Measurements from ENCODE around the gene GOLGA5.
"Not testable (repeated sequence)": the region's sequence is repeated elsewhere in the genome, so short reads cannot be mapped to it uniquely, and the experiment has no call there.

GOLGA5 gene

GRCh38 chr14:92778868-92779565 is 15.1 kb upstream of the GOLGA5 start:
- peak in 1 of 3 experiments; percentile 15 for DNase-seq

- DNase-seq, result no peak
Observed at GRCh38 chr14:92780444-92781232, 13.5 kb upstream of the GOLGA5 start.

- DNase-seq, result no peak
Observed at GRCh38 chr14:92781350-92781749, 12.8 kb upstream of the GOLGA5 start.

- DNase-seq, result peak; percentile 62 to 87 (median 65)
Observed at GRCh38 chr14:92783813-92784431, 10.2 kb upstream of the GOLGA5 start.

GRCh38 chr14:92785667-92786426 is 8.3 kb upstream of the GOLGA5 start:
- no peak for DNase-seq

GRCh38 chr14:92786427-92786756 is 7.7 kb upstream of the GOLGA5 start:
- DNase-seq, result no peak

GRCh38 chr14:92787554-92787953 is 6.6 kb upstream of the GOLGA5 start:
- no peak for DNase-seq

GRCh38 chr14:92789457-92790089 is 4.5 kb upstream of the GOLGA5 start:
- no peak for DNase-seq

GRCh38 chr14:92792885-92793284 is 1.2 kb upstream of the GOLGA5 start:
- DNase-seq, result peak in 2 of 3 experiments; percentile 29 to 70

- DNase-seq, result peak in 2 of 3 experiments; percentile 62 to 66
Observed at GRCh38 chr14:92794547-92794941, 439 bp downstream of the GOLGA5 start.

GRCh38 chr14:92794961-92795360 is 856 bp downstream of the GOLGA5 start:
- no peak for DNase-seq

GRCh38 chr14:92797935-92798653 is 4.0 kb downstream of the GOLGA5 start:
- DNase-seq, result no peak

- DNase-seq, result no peak
Observed at GRCh38 chr14:92798811-92799210, 4.7 kb downstream of the GOLGA5 start.

- DNase-seq, result no peak
Observed at GRCh38 chr14:92800012-92800411, 5.9 kb downstream of the GOLGA5 start.

GRCh38 chr14:92800525-92800924 is 6.4 kb downstream of the GOLGA5 start:
- DNase-seq, result no peak

GRCh38 chr14:92801917-92802316 is 7.8 kb downstream of the GOLGA5 start:
- DNase-seq, result peak in 1 of 3 experiments; percentile 20

GRCh38 chr14:92802678-92803077 is 8.6 kb downstream of the GOLGA5 start:
- no peak for DNase-seq

- DNase-seq, result no peak
Observed at GRCh38 chr14:92813201-92813600, 19.1 kb downstream of the GOLGA5 start.

- no peak for DNase-seq
Observed at GRCh38 chr14:92819011-92819597, 25.0 kb downstream of the GOLGA5 start.

- not testable (repeated sequence) for DNase-seq
Observed at GRCh38 chr14:92819680-92820535, 25.8 kb downstream of the GOLGA5 start.

GRCh38 chr14:92820536-92820840 is 26.4 kb downstream of the GOLGA5 start:
- DNase-seq, result not testable (repeated sequence)

Data from NCI-H1417 (cell line).